Ascending aorta (tissue), 2 donors: ENCODE measurements around the gene PVALEF. TPM values are rescaled to one million over a fixed set of nuclear protein-coding genes. Genes with fewer than 3 reads are reported as not detected.

Experiments
- DNase-seq, 2 donors: peaks; one replicate each; pipeline ENCODE4 v3.0.0-alpha.2; 2019; ENCODE audit warnings: low spot score in 2 of 2
- H3K27ac ChIP-seq, 2 donors: fragments of 200-600 bp; sonication (generic); one replicate each; pipeline ENCODE4 v1.5.1; 2016 to 2017; ENCODE audit warnings: mild to moderate bottlenecking in 1 of 2
- H3K27me3 ChIP-seq: fragments of 200-600 bp; sonication (generic); one replicate; pipeline ENCODE4 v1.5.1; 2017
- H3K36me3 ChIP-seq, 2 donors: fragments of 200-600 bp; sonication (generic); one replicate each; pipeline ENCODE4 v1.5.1; 2016
- H3K4me1 ChIP-seq, 2 donors: fragments of 200-600 bp; sonication (generic); one replicate each; pipeline ENCODE4 v1.5.1; 2016 to 2017; ENCODE audit warnings: mild to moderate bottlenecking in 1 of 2
- H3K4me3 ChIP-seq, 2 donors: fragments of 200-600 bp; sonication (generic); one replicate each; pipeline ENCODE4 v1.5.1; 2016 to 2017; ENCODE audit warnings: mild to moderate bottlenecking in 1 of 2
- H3K9me3 ChIP-seq, 2 donors: fragments of 200-600 bp; sonication (generic); one replicate each; pipeline ENCODE4 v1.5.1; 2016
- intact Hi-C: fragments of 100-400 bp; cut with DNase I; formaldehyde crosslinking; loops from one replicate; pipeline ENCODE4 v1.15.1; 2023
- total RNA-seq: library from RNA; depleted of rRNA; stranded (reverse); fragments of >200 nt; gene quantifications from one replicate; pipeline ENCODE4 v1.1.0, GENCODE V29; 2016
- TF ChIP-seq, protein P1 (sequence below), 3 experiments: fragments of 200-600 bp in 2 of 3; fragments of 450-650 bp in 1 of 3; sonication (generic) in 2 of 3; IDR thresholded peaks; one replicate each; pipeline ENCODE4 v1.5.1; 2016 to 2019; ENCODE audit warnings: antibody characterized with exemption in 3 of 3, mild to moderate bottlenecking in 1 of 3, moderate library complexity in 1 of 3

The PVALEF gene
- total RNA-seq, 1 donor from 2014 or later = not detected

GRCh38 chr17:81135505-81136278 lies 29.6 kb upstream of the PVALEF start:
- no peaks in the 10 kb centered on the region for H3K9me3 ChIP-seq
- no peak overlapping the region for H3K27ac ChIP-seq
- DNase-seq = no peak
- no peaks in the 10 kb centered on the region for H3K4me1 ChIP-seq
- intact Hi-C loops = no loop called here
- H3K36me3 ChIP-seq = no peaks in the 10 kb centered on the region
- TF ChIP-seq, protein P1, sequence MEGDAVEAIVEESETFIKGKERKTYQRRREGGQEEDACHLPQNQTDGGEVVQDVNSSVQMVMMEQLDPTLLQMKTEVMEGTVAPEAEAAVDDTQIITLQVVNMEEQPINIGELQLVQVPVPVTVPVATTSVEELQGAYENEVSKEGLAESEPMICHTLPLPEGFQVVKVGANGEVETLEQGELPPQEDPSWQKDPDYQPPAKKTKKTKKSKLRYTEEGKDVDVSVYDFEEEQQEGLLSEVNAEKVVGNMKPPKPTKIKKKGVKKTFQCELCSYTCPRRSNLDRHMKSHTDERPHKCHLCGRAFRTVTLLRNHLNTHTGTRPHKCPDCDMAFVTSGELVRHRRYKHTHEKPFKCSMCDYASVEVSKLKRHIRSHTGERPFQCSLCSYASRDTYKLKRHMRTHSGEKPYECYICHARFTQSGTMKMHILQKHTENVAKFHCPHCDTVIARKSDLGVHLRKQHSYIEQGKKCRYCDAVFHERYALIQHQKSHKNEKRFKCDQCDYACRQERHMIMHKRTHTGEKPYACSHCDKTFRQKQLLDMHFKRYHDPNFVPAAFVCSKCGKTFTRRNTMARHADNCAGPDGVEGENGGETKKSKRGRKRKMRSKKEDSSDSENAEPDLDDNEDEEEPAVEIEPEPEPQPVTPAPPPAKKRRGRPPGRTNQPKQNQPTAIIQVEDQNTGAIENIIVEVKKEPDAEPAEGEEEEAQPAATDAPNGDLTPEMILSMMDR (IDR thresholded peaks at IDR 0.05) = no peak
- H3K4me3 ChIP-seq = no peak overlapping the region
- H3K27me3 ChIP-seq = no peaks in the 10 kb centered on the region

GRCh38 chr17:81136366-81136765 lies 28.9 kb upstream of the PVALEF start:
- DNase-seq = no peak
- intact Hi-C loops = no loop called here
- H3K4me1 ChIP-seq = no peaks in the 10 kb centered on the region
- TF ChIP-seq, protein P1 (IDR thresholded peaks at IDR 0.05) = no peak
- no peak overlapping the region for H3K27ac ChIP-seq
- no peak overlapping the region for H3K4me3 ChIP-seq
- no peaks in the 10 kb centered on the region for H3K9me3 ChIP-seq
- H3K27me3 ChIP-seq = no peaks in the 10 kb centered on the region
- H3K36me3 ChIP-seq = no peaks in the 10 kb centered on the region

DNA sequence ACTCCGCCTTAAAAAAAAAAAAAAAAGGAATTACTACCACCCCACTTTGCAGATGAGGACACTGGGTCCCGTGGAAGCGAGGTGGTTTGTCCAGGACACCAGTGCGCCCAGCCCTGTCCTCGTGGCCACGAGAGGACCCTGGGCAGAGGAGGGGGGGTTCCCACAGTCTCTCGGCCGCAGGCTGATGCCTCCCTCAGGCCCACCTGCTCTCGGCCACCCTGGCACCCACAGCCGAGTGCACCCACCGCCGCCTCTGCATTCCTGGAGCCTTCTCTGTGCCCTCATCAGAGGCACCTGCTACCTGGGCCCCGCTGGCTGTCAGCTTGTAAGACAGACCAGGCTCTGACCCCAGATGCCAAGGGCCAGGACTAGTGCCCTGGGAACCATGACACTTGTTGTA lies 28.1 kb upstream of the PVALEF start:
- no peak for DNase-seq
- H3K4me3 ChIP-seq = no peak overlapping the region
- no peaks in the 10 kb centered on the region for H3K4me1 ChIP-seq
- no peak overlapping the region for H3K27ac ChIP-seq
- no peaks in the 10 kb centered on the region for H3K27me3 ChIP-seq
- H3K36me3 ChIP-seq = no peaks in the 10 kb centered on the region
- no peaks in the 10 kb centered on the region for H3K9me3 ChIP-seq
- TF ChIP-seq, protein P1 (IDR thresholded peaks at IDR 0.05) = no peak
- intact Hi-C loops = no loop called here

GRCh38 chr17:81138083-81138482 lies 27.2 kb upstream of the PVALEF start:
- H3K4me1 ChIP-seq = no peaks in the 10 kb centered on the region
- H3K27me3 ChIP-seq = no peaks in the 10 kb centered on the region
- no peaks in the 10 kb centered on the region for H3K36me3 ChIP-seq
- H3K9me3 ChIP-seq = no peaks in the 10 kb centered on the region
- H3K27ac ChIP-seq = no peak overlapping the region
- no peak overlapping the region for H3K4me3 ChIP-seq
- no peak for DNase-seq
- intact Hi-C loops = no loop called here
- TF ChIP-seq, protein P1 (IDR thresholded peaks at IDR 0.05) = no peak

DNA sequence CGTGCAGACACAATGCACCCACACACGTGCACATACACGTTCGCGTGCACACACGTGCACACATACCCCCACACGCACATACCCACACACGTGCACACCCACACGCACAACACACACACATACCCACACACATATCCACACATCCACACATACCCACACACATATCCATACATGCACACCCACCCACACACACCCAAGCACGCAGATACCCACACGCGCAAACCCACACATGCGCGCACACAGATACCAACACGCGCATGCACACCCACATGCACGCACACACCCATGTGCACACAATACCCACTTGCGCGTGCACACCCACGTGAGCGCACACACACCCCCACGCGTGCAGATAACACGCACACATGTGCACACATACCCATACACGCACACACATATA lies 26.8 kb upstream of the PVALEF start:
- Histone ChIP-seq H3K4me1 (no peaks in the 10 kb centered on the region), H3K27me3 (no peaks in the 10 kb centered on the region), H3K9me3 (no peaks in the 10 kb centered on the region), H3K4me3 (no peak overlapping the region), H3K36me3 (no peaks in the 10 kb centered on the region), H3K27ac (no peak overlapping the region)
- no peak for DNase-seq
- intact Hi-C loops = no loop called here
- TF ChIP-seq, protein P1 (IDR thresholded peaks at IDR 0.05) = no peak
